OCI-LY1 (cell line): Measurements from ENCODE around the gene JAM3.
A peak's percentile ranks its signal among the peaks of the same experiment; 100 is the strongest.

ENCODE experiments used
- H2AFZ ChIP-seq: fragments of 200-600 bp; sonication (generic), shearing (Covaris generic); 2 replicates; pipeline ENCODE4 v1.6.0; 2014; ENCODE audit warnings: antibody characterized with exemption, mild to moderate bottlenecking, low read length
- H3F3A ChIP-seq: fragments of 200-600 bp; sonication (generic), shearing (Covaris generic); 2 replicates; pipeline ENCODE4 v1.6.0; 2014; ENCODE audit warnings: mild to moderate bottlenecking, antibody characterized with exemption, low read length, moderate library complexity; ENCODE audit not compliant: insufficient read depth
- H3K27ac ChIP-seq: fragments of 200-600 bp; sonication (generic); 2 replicates; pipeline ENCODE4 v1.5.1; 2014; ENCODE audit warnings: low read length, mixed run types, mild to moderate bottlenecking, low read depth; ENCODE audit not compliant: poor library complexity, severe bottlenecking
- H3K27me3 ChIP-seq: fragments of 200-600 bp; sonication (generic); 2 replicates; pipeline ENCODE4 v1.6.0; 2014; ENCODE audit warnings: antibody characterized with exemption, mild to moderate bottlenecking, low read length, moderate library complexity; ENCODE audit not compliant: insufficient read depth
- H3K36me3 ChIP-seq: fragments of 200-600 bp; sonication (generic); 2 replicates; pipeline ENCODE4 v1.6.1; 2014; ENCODE audit warnings: mild to moderate bottlenecking, antibody characterized with exemption, low read length, moderate library complexity, mixed read lengths; ENCODE audit not compliant: insufficient read depth
- H3K4me1 ChIP-seq: fragments of 200-600 bp; sonication (generic); 2 replicates; pipeline ENCODE4 v1.5.1; 2014; ENCODE audit warnings: mild to moderate bottlenecking, low read length, moderate library complexity; ENCODE audit not compliant: insufficient read depth, severe bottlenecking
- H3K4me2 ChIP-seq: fragments of 200-600 bp; sonication (generic), shearing (Covaris generic); 2 replicates; pipeline ENCODE4 v1.6.1; 2014; ENCODE audit warnings: low read length
- H3K4me3 ChIP-seq: fragments of 200-600 bp; sonication (generic); 2 replicates; pipeline ENCODE4 v1.5.1; 2014; ENCODE audit warnings: low read length, low read depth, mild to moderate bottlenecking, mixed read lengths; ENCODE audit not compliant: poor library complexity, severe bottlenecking
- H3K79me2 ChIP-seq: fragments of 200-600 bp; shearing (Covaris generic); 2 replicates; pipeline ENCODE4 v1.6.1; 2016; ENCODE audit warnings: mixed run types, low read length, mixed read lengths; ENCODE audit not compliant: insufficient read depth
- H3K9ac ChIP-seq: fragments of 200-600 bp; sonication (generic), shearing (Covaris generic); 2 replicates; pipeline ENCODE4 v1.6.1; 2014; ENCODE audit warnings: mild to moderate bottlenecking, low read length, mixed read lengths
- H3K9me2 ChIP-seq: fragments of 200-600 bp; sonication (generic), shearing (Covaris generic); 2 replicates; pipeline ENCODE4 v1.6.1; 2014; ENCODE audit warnings: low read depth, mild to moderate bottlenecking, low read length, mixed read lengths
- H3K9me3 ChIP-seq: fragments of 200-600 bp; shearing (Covaris generic); 2 replicates; pipeline ENCODE4 v1.6.1; 2014; ENCODE audit warnings: low read length, mixed read lengths
- H4K20me1 ChIP-seq: fragments of 200-600 bp; sonication (generic), shearing (Covaris generic); 2 replicates; pipeline ENCODE4 v1.6.0; 2016; ENCODE audit warnings: mild to moderate bottlenecking, low read length; ENCODE audit not compliant: insufficient read depth
- CTCF ChIP-seq: fragments of 200-600 bp; sonication (generic), shearing (Covaris generic); IDR thresholded peaks from 2 replicates; pipeline ENCODE4 v1.5.1; 2017; ENCODE audit warnings: mild to moderate bottlenecking, antibody characterized with exemption, low read length, moderate library complexity, mixed read lengths
- EZH2 ChIP-seq: fragments of 200-600 bp; sonication (generic), shearing (Covaris generic); IDR thresholded peaks from 2 replicates; pipeline ENCODE4 v1.8.0; 2017; ENCODE audit warnings: borderline replicate concordance, mixed run types, mild to moderate bottlenecking, antibody characterized with exemption, low read length, moderate library complexity, mixed read lengths

JAM3 gene

GRCh38 chr11:134068829-134069425, at the start of gene JAM3:
Gene JAM3 (plus strand): TSS chr11:134069072. CDS start chr11:134069084, 12 bp downstream.
- H3K4me1 ChIP-seq = peaks cover 5% of the 10 kb centered on the region
- no peaks in the 10 kb centered on the region for H3K79me2 ChIP-seq
- H3K27ac ChIP-seq = no peak within 1 kb of the TSS
- no peaks in the 10 kb centered on the region for H3F3A ChIP-seq
- peak within 1 kb of the TSS; percentile 75 for H3K4me2 ChIP-seq
- H4K20me1 ChIP-seq = no peaks in the 10 kb centered on the region
- peak within 1 kb of the TSS; percentile 35; the same call in 1 of the 2 replicates for H3K9ac ChIP-seq
- no peaks in the 10 kb centered on the region for H3K27me3 ChIP-seq
- no peak within 1 kb of the TSS; the same call in 1 of the 2 replicates for H2AFZ ChIP-seq
- no peaks in the 10 kb centered on the region for H3K9me3 ChIP-seq
- H3K4me3 ChIP-seq = peak within 1 kb of the TSS; percentile 62
- TF ChIP-seq CTCF (no peak), EZH2 (no peak)
- H3K9me2 ChIP-seq = no peaks in the 10 kb centered on the region
- no peaks in the 10 kb centered on the region for H3K36me3 ChIP-seq

GRCh38 chr11:134019500-134019899, 49.4 kb upstream of the JAM3 start:
- no peak overlapping the region for H3K4me2 ChIP-seq
- no peaks in the 10 kb centered on the region for H4K20me1 ChIP-seq
- no peak overlapping the region for H3K4me3 ChIP-seq
- no peak overlapping the region for H2AFZ ChIP-seq
- H3K27ac ChIP-seq = no peak overlapping the region
- no peak overlapping the region for H3K9ac ChIP-seq
- no peak for TF ChIP-seq CTCF
- no peaks in the 10 kb centered on the region for H3K9me3 ChIP-seq
- no peaks in the 10 kb centered on the region for H3K36me3 ChIP-seq
- H3K79me2 ChIP-seq = no peaks in the 10 kb centered on the region
- H3F3A ChIP-seq = no peaks in the 10 kb centered on the region
- H3K4me1 ChIP-seq = no peaks in the 10 kb centered on the region
- H3K27me3 ChIP-seq = no peaks in the 10 kb centered on the region
- H3K9me2 ChIP-seq = no peaks in the 10 kb centered on the region

GRCh38 chr11:134020598-134020997, 48.3 kb upstream of the JAM3 start:
- no peaks in the 10 kb centered on the region for H3F3A ChIP-seq
- H4K20me1 ChIP-seq = no peaks in the 10 kb centered on the region
- H3K4me1 ChIP-seq = no peaks in the 10 kb centered on the region
- no peaks in the 10 kb centered on the region for H3K27me3 ChIP-seq
- TF ChIP-seq CTCF (no peak), EZH2 (no peak)
- H3K36me3 ChIP-seq = no peaks in the 10 kb centered on the region
- no peak overlapping the region for H3K9ac ChIP-seq
- no peak overlapping the region for H3K4me3 ChIP-seq
- no peaks in the 10 kb centered on the region for H3K9me2 ChIP-seq
- H3K4me2 ChIP-seq = no peak overlapping the region
- no peak overlapping the region for H3K27ac ChIP-seq
- no peak overlapping the region for H2AFZ ChIP-seq
- H3K9me3 ChIP-seq = no peaks in the 10 kb centered on the region
- H3K79me2 ChIP-seq = no peaks in the 10 kb centered on the region
